ENCODE data around the gene SAMHD1. TPM values are rescaled to one million over a fixed set of nuclear protein-coding genes. Genes with fewer than 3 reads are reported as not detected.
"Not testable (repeated sequence)": the region's sequence is repeated elsewhere in the genome, so short reads cannot be mapped to it uniquely, and the experiment has no call there.

Gene SAMHD1
- total and polyA plus RNA-seq, 2 donors from 2014 or later, result 13.7 to 94.1 TPM

GRCh38 chr20:36847009-36847709 is 104.3 kb downstream of the SAMHD1 start:
- no peak for DNase-seq
- no peaks in the 10 kb centered on the region for H3K27me3 ChIP-seq (ENCODE audit: control insufficient read depth, insufficient read depth, low read length)
- no peak for TF ChIP-seq CTCF (IDR thresholded peaks at IDR 0.05; ENCODE audit: borderline replicate concordance, extremely low read depth, insufficient read depth)
- peaks cover 0 to 17% (median 5%) of the 10 kb centered on the region in 3 donors for H3K4me1 ChIP-seq (ENCODE audit: control insufficient read depth in 2 of 3, insufficient read depth in 2 of 3, low read depth in 1 of 3, low read length in 3 of 3)
- peak overlapping the region; percentile 41 to 51 for H3K27ac ChIP-seq (ENCODE audit: low read depth in 2 of 2, low read length in 2 of 2)
- FAIRE-seq, result no peak
- H3K9me3 ChIP-seq (ENCODE audit: control insufficient read depth in 2 of 3, insufficient read depth in 1 of 3, low read length in 3 of 3), result peaks cover 0 to 2% (median 0%) of the 10 kb centered on the region in 3 donors
- H3K4me3 ChIP-seq (ENCODE audit: low read length in 3 of 3), result no peak overlapping the region
- no peak overlapping the region for H3K9ac ChIP-seq (ENCODE audit: low read length in 3 of 3)
- H3K36me3 ChIP-seq (ENCODE audit: control insufficient read depth in 2 of 3, insufficient read depth in 3 of 3, low read length in 3 of 3), result no peaks in the 10 kb centered on the region
- intact Hi-C loops (cut with DNase I), result no loop called here

DNA sequence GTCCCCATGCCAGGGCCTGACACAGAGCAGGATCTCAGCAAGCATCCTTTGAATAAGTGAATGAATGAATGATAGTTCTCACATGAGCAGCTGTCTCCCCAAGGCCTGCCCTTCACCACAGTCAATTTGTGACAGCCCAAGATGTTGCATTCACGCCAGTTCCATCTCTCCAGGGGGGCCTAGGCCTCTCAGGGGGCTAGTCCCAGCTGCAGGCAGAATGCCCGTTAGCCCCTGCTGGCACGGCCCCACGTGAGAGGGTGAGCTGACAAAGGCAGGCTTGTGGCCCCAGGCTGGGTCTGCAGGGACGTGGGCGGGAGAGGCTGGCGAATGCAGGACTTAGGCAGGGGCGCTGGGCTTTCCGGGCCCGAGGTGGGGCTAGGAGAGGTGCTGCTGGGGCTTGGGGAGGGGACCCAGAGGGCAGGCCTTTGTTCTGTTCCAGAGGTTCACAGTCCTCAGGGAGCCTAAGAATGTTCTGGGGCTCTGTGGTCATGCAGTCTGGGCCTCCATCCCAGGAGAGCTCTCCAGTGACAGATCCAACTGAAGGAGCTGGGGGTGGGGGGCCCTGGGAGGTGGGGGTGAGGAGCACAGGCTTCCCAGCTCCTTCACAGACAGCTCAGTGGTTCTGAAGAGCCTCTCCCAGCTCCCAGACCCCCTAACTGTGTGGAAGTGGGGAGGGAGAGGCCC is 106.1 kb downstream of the SAMHD1 start:
- peak overlapping the region in 1 of 2 donors; percentile 47 for H3K27ac ChIP-seq (ENCODE audit: low read depth in 2 of 2, low read length in 2 of 2)
- peak overlapping the region in 1 of 3 donors; percentile 26 for H3K9ac ChIP-seq (ENCODE audit: low read length in 3 of 3)
- no peaks in the 10 kb centered on the region for H3K36me3 ChIP-seq (ENCODE audit: control insufficient read depth in 2 of 3, insufficient read depth in 3 of 3, low read length in 3 of 3)
- no peak overlapping the region for H3K4me3 ChIP-seq (ENCODE audit: low read length in 3 of 3)
- no peak for FAIRE-seq
- TF ChIP-seq CTCF (IDR thresholded peaks at IDR 0.05; ENCODE audit: borderline replicate concordance, extremely low read depth, insufficient read depth), result no peak
- intact Hi-C loops (cut with DNase I), result no loop called here
- peaks cover 0 to 19% (median 5%) of the 10 kb centered on the region in 3 donors for H3K4me1 ChIP-seq (ENCODE audit: control insufficient read depth in 2 of 3, insufficient read depth in 2 of 3, low read depth in 1 of 3, low read length in 3 of 3)
- peak in 1 of 5 donors; percentile 77 for DNase-seq
- no peaks in the 10 kb centered on the region for H3K9me3 ChIP-seq (ENCODE audit: control insufficient read depth in 2 of 3, insufficient read depth in 1 of 3, low read length in 3 of 3)
- no peaks in the 10 kb centered on the region for H3K27me3 ChIP-seq (ENCODE audit: control insufficient read depth, insufficient read depth, low read length)

DNA sequence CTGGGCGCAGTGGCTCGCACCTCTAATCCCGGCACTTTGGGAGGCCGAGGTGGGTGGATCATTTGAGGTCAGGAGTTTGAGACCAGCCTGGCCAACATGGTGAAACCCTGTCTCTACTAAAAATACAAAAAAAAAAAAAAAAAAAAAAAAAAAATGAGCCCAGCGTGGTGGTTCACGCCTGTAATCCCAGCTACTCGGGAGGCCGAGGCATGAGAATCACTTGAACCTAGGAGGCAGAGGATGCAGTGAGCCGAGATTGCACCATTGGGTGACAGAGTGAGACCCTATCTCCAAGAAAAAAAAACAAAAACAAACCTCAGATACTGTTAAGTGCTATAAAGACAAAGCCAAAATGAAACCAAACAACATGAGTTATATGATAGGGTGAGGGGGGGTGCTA is 110.5 kb downstream of the SAMHD1 start:
- peaks cover 0 to 11% (median 5%) of the 10 kb centered on the region in 3 donors for H3K4me1 ChIP-seq (ENCODE audit: control insufficient read depth in 2 of 3, insufficient read depth in 2 of 3, low read depth in 1 of 3, low read length in 3 of 3)

More for the DNA sequence above, 110.5 kb downstream of the SAMHD1 start:
- intact Hi-C loops (cut with DNase I); DNase-seq; H3K9ac ChIP-seq (ENCODE audit: low read length in 3 of 3); H3K27me3 ChIP-seq (ENCODE audit: control insufficient read depth, insufficient read depth, low read length); H3K9me3 ChIP-seq (ENCODE audit: control insufficient read depth in 2 of 3, insufficient read depth in 1 of 3, low read length in 3 of 3); FAIRE-seq; H3K36me3 ChIP-seq (ENCODE audit: control insufficient read depth in 2 of 3, insufficient read depth in 3 of 3, low read length in 3 of 3); H3K4me3 ChIP-seq (ENCODE audit: low read length in 3 of 3): not testable (repeated sequence)
- peak overlapping the region in 1 of 2 donors; percentile 20 for H3K27ac ChIP-seq (ENCODE audit: low read depth in 2 of 2, low read length in 2 of 2)

Other genes starting within 250 kb of the SAMHD1 start
- 25.3 TPM for gene NDRG3, start 205.6 kb downstream of the SAMHD1 start, total RNA-seq
- 26.4 TPM for gene NDRG3, start 205.6 kb downstream of the SAMHD1 start, polyA plus RNA-seq (ENCODE audit: insufficient read depth, low read depth, low replicate concordance)
- 8.3 TPM for gene DSN1, start 177.9 kb downstream of the SAMHD1 start, total RNA-seq
- gene DSN1, start 177.9 kb downstream of the SAMHD1 start, polyA plus RNA-seq (ENCODE audit: insufficient read depth, low read depth, low replicate concordance), result 6.0 TPM
- gene TLDC2, start 75.6 kb downstream of the SAMHD1 start, total RNA-seq, result 2.3 TPM
- 8.5 TPM for gene TLDC2, start 75.6 kb downstream of the SAMHD1 start, polyA plus RNA-seq (ENCODE audit: insufficient read depth, low read depth, low replicate concordance)
- gene RBL1, start 144.3 kb upstream of the SAMHD1 start, total RNA-seq, result 6.5 TPM
- gene RBL1, start 144.3 kb upstream of the SAMHD1 start, polyA plus RNA-seq (ENCODE audit: insufficient read depth, low read depth, low replicate concordance), result 1.3 TPM
- 175 TPM for gene RPN2, start 227.6 kb upstream of the SAMHD1 start, total RNA-seq
- gene RPN2, start 227.6 kb upstream of the SAMHD1 start, polyA plus RNA-seq (ENCODE audit: insufficient read depth, low read depth, low replicate concordance), result 207 TPM
- gene MROH8, start 227.8 kb upstream of the SAMHD1 start, total RNA-seq, result 2.4 TPM
- 4.4 TPM for gene MROH8, start 227.8 kb upstream of the SAMHD1 start, polyA plus RNA-seq (ENCODE audit: insufficient read depth, low read depth, low replicate concordance)

Data from kidney (tissue), 14 donors.